Astrocyte (in vitro differentiated cells and primary cell): ENCODE data around the gene BCL2A1. TPM values are rescaled to one million over a fixed set of nuclear protein-coding genes. Genes with fewer than 3 reads are reported as not detected.

Source experiments
- DNase-seq: peaks from one replicate; pipeline ENCODE4 v3.0.0-alpha.2; 2010; ENCODE audit warnings: low read depth
- FAIRE-seq: peaks from 2 replicates; lab custom pipeline; 2011; peaks lifted over from hg19 to GRCh38; lab: Jason Lieb, UNC
- H2AFZ ChIP-seq: 2 replicates; pipeline ENCODE4 v1.6.0; 2012; ENCODE audit warnings: low read depth, low read length, inconsistent platforms
- H3K27ac ChIP-seq: 2 replicates; pipeline ENCODE4 v1.5.1; 2011; ENCODE audit warnings: low read depth, low read length, inconsistent platforms
- H3K27me3 ChIP-seq: 2 replicates; pipeline ENCODE4 v1.6.0; 2011; ENCODE audit warnings: low read length, inconsistent platforms; ENCODE audit not compliant: insufficient read depth
- H3K36me3 ChIP-seq: 2 replicates; pipeline ENCODE4 v1.5.1; 2011; ENCODE audit warnings: low read length, inconsistent platforms; ENCODE audit not compliant: insufficient read depth
- H3K4me1 ChIP-seq: 2 replicates; pipeline ENCODE4 v1.5.1; 2011; ENCODE audit warnings: low read length, inconsistent platforms; ENCODE audit not compliant: insufficient read depth
- H3K4me2 ChIP-seq: 2 replicates; pipeline ENCODE4 v1.6.0; 2012; ENCODE audit warnings: low read length, inconsistent platforms
- H3K4me3 ChIP-seq: 2 replicates; pipeline ENCODE4 v1.5.1; 2011; ENCODE audit warnings: low read depth, mild to moderate bottlenecking, low read length, inconsistent platforms; ENCODE audit not compliant: insufficient read depth
- H3K79me2 ChIP-seq: 2 replicates; pipeline ENCODE4 v1.6.0; 2012; ENCODE audit warnings: mild to moderate bottlenecking, low read length, inconsistent platforms; ENCODE audit not compliant: insufficient read depth
- H3K9ac ChIP-seq: 2 replicates; pipeline ENCODE4 v1.6.0; 2012; ENCODE audit warnings: mild to moderate bottlenecking, low read length, inconsistent platforms
- H3K9me3 ChIP-seq: 2 replicates; pipeline ENCODE4 v1.5.1; 2012; ENCODE audit warnings: low read depth, mild to moderate bottlenecking, low read length, inconsistent platforms; ENCODE audit not compliant: insufficient read depth
- H4K20me1 ChIP-seq: 2 replicates; pipeline ENCODE4 v1.6.0; 2012; ENCODE audit warnings: low read length, inconsistent platforms; ENCODE audit not compliant: insufficient read depth
- H3K27ac Mint-ChIP-seq: one replicate; pipeline ENCODE4 v1.8.0; 2021; ENCODE audit warnings: mild to moderate bottlenecking, mixed read lengths; ENCODE audit not compliant: unreplicated experiment
- H3K27me3 Mint-ChIP-seq: one replicate; pipeline ENCODE4 v1.8.0; 2021; ENCODE audit warnings: low read depth, mixed read lengths; ENCODE audit not compliant: unreplicated experiment
- H3K36me3 Mint-ChIP-seq: one replicate; pipeline ENCODE4 v1.8.0; 2021; ENCODE audit warnings: low read depth, mixed read lengths; ENCODE audit not compliant: unreplicated experiment
- H3K4me1 Mint-ChIP-seq: one replicate; pipeline ENCODE4 v1.8.0; 2021; ENCODE audit warnings: low read depth, mixed read lengths; ENCODE audit not compliant: unreplicated experiment
- H3K4me3 Mint-ChIP-seq: one replicate; pipeline ENCODE4 v1.8.0; 2021; ENCODE audit warnings: mild to moderate bottlenecking, moderate library complexity, mixed read lengths; ENCODE audit not compliant: unreplicated experiment
- H3K9me3 Mint-ChIP-seq: one replicate; pipeline ENCODE4 v1.8.0; 2021; ENCODE audit warnings: mild to moderate bottlenecking, mixed read lengths; ENCODE audit not compliant: unreplicated experiment
- EZH2 ChIP-seq: IDR thresholded peaks from 2 replicates; pipeline ENCODE4 v1.6.1; 2012; ENCODE audit warnings: mild to moderate bottlenecking, low read length, inconsistent platforms; ENCODE audit not compliant: insufficient read depth
- total RNA-seq: library from RNA; stranded (reverse); gene quantifications from 2 replicates; pipeline ENCODE4 v1.2.1, GENCODE V29; 2021
- TF ChIP-seq, protein P1 (sequence below): IDR thresholded peaks from 2 replicates; pipeline ENCODE4 v1.5.1; 2011; ENCODE audit warnings: low read depth, mild to moderate bottlenecking, inconsistent platforms, low read length, moderate library complexity; ENCODE audit not compliant: insufficient read depth

Gene BCL2A1
- total RNA-seq, 1 donor from 2014 or later, result not detected

- no peak overlapping the region for H3K9ac ChIP-seq
- no peaks in the 10 kb centered on the region for H3K79me2 ChIP-seq
- H3K9me3 Mint-ChIP-seq, result no peaks in the 10 kb centered on the region
- no peaks in the 10 kb centered on the region for H4K20me1 ChIP-seq
- no peak for DNase-seq
- H2AFZ ChIP-seq, result no peak overlapping the region
- no peak for FAIRE-seq
- H3K4me2 ChIP-seq, result no peak overlapping the region
- no peaks in the 10 kb centered on the region for H3K36me3 Mint-ChIP-seq
- H3K4me1 ChIP-seq, result peaks cover 6% of the 10 kb centered on the region
- H3K27ac Mint-ChIP-seq, result no peak overlapping the region
- no peak overlapping the region for H3K27ac ChIP-seq
- no peak overlapping the region for H3K4me3 ChIP-seq
- H3K27me3 Mint-ChIP-seq, result no peaks in the 10 kb centered on the region
- H3K9me3 ChIP-seq, result no peaks in the 10 kb centered on the region
- H3K27me3 ChIP-seq, result no peaks in the 10 kb centered on the region
- no peaks in the 10 kb centered on the region for H3K4me1 Mint-ChIP-seq
- no peaks in the 10 kb centered on the region for H3K36me3 ChIP-seq
- no peak overlapping the region for H3K4me3 Mint-ChIP-seq
- TF ChIP-seq, protein P1, sequence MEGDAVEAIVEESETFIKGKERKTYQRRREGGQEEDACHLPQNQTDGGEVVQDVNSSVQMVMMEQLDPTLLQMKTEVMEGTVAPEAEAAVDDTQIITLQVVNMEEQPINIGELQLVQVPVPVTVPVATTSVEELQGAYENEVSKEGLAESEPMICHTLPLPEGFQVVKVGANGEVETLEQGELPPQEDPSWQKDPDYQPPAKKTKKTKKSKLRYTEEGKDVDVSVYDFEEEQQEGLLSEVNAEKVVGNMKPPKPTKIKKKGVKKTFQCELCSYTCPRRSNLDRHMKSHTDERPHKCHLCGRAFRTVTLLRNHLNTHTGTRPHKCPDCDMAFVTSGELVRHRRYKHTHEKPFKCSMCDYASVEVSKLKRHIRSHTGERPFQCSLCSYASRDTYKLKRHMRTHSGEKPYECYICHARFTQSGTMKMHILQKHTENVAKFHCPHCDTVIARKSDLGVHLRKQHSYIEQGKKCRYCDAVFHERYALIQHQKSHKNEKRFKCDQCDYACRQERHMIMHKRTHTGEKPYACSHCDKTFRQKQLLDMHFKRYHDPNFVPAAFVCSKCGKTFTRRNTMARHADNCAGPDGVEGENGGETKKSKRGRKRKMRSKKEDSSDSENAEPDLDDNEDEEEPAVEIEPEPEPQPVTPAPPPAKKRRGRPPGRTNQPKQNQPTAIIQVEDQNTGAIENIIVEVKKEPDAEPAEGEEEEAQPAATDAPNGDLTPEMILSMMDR, result no peak
- TF ChIP-seq EZH2, result no peak
Observed at GRCh38 chr15:79972863-79973262, 1.9 kb upstream of the BCL2A1 start.

DNA sequence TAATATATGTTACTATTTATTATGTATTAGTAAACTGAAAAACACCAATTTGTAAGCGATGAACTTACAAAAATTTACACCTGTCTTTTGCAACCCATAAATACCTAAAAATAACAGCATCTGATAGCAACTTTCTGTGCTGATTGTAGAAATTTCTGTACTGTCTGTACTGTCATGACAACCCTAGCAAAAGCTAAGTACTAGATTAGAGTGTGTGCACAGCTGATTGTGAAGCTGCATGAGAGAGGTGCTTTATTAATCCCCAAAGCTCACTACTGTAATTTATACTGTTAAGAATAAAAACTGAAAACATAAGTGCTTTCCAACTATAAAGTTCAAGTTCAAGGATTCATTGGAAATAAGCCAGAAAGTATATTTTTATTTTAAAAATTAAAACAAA, 815 bp downstream of the BCL2A1 start:
- peak overlapping the region; percentile 50 for H3K27ac ChIP-seq
- peak overlapping the region; percentile 74 for H3K4me2 ChIP-seq

GRCh38 chr15:79969146-79969545, 1.9 kb downstream of the BCL2A1 start:
- H3K9me3 ChIP-seq, result no peaks in the 10 kb centered on the region
- H3K27ac ChIP-seq, result no peak overlapping the region
- H3K27ac Mint-ChIP-seq, result no peak overlapping the region
- DNase-seq (no peak), FAIRE-seq (no peak)
- no peaks in the 10 kb centered on the region for H3K27me3 ChIP-seq
- no peaks in the 10 kb centered on the region for H3K36me3 ChIP-seq
- no peaks in the 10 kb centered on the region for H3K27me3 Mint-ChIP-seq
- H3K4me3 Mint-ChIP-seq, result no peak overlapping the region
- peaks cover 6% of the 10 kb centered on the region for H3K4me1 ChIP-seq
- H3K9ac ChIP-seq, result no peak overlapping the region
- H3K4me2 ChIP-seq, result no peak overlapping the region
- TF ChIP-seq, protein P1, result no peak
- no peak for TF ChIP-seq EZH2
- H3K79me2 ChIP-seq, result no peaks in the 10 kb centered on the region
- H3K36me3 Mint-ChIP-seq, result no peaks in the 10 kb centered on the region
- H3K9me3 Mint-ChIP-seq, result no peaks in the 10 kb centered on the region
- peaks cover 11% of the 10 kb centered on the region for H3K4me1 Mint-ChIP-seq
- H4K20me1 ChIP-seq, result no peaks in the 10 kb centered on the region
- no peak overlapping the region for H2AFZ ChIP-seq
- no peak overlapping the region for H3K4me3 ChIP-seq

More for the DNA sequence above, 815 bp downstream of the BCL2A1 start:
- H3K36me3 Mint-ChIP-seq, result no peaks in the 10 kb centered on the region
- Histone ChIP-seq H3K27me3 (no peaks in the 10 kb centered on the region), H2AFZ (no peak overlapping the region), H3K36me3 (no peaks in the 10 kb centered on the region), H3K9me3 (no peaks in the 10 kb centered on the region), H3K9ac (no peak overlapping the region), H4K20me1 (no peaks in the 10 kb centered on the region), H3K4me3 (peak overlapping the region; percentile 43), H3K4me1 (peaks cover 6% of the 10 kb centered on the region), H3K79me2 (no peaks in the 10 kb centered on the region)
- DNase-seq (no peak), FAIRE-seq (no peak)
- H3K4me3 Mint-ChIP-seq, result no peak overlapping the region
- H3K9me3 Mint-ChIP-seq, result no peaks in the 10 kb centered on the region
- peaks cover 11% of the 10 kb centered on the region for H3K4me1 Mint-ChIP-seq
- TF ChIP-seq, protein P1, result no peak
- TF ChIP-seq EZH2, result no peak
- no peak overlapping the region for H3K27ac Mint-ChIP-seq
- no peaks in the 10 kb centered on the region for H3K27me3 Mint-ChIP-seq
